ENCODE measurements around the gene C6orf47. TPM values are rescaled to one million over a fixed set of nuclear protein-coding genes. Genes with fewer than 3 reads are reported as not detected.

C6orf47 gene
- total and polyA plus RNA-seq, 2 of the 8 experiments (the other 6 are each of a cell fraction or from before 2014, with no cell fraction given) = 4.7 to 14.6 TPM

DNA sequence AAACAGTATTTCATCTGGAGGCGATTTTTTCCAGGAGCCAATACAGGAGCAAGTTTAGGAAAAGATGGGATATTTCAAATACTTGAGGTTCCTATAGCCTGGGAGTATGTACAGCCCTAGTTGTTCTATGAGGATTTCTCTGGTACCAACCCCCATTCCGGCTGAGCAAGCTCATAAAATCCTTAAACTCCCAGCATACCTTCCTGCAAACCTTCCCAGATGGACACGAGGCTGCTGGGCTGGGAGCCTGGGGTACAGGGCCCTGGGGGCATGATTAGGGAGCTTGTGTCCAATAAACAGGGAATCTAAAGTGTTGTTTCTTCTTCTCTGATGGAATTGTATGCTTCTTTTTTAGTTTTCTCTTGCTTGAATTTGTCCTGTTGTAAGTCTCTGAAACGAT, 38.6 kb downstream of the C6orf47 start:
- peak overlapping the region; percentile 93 to 94 (median 94) for H3K9ac ChIP-seq (replicated peaks in 1 of 4; ENCODE audit: extremely low read depth in 1 of 4, low read depth in 3 of 4, low read length in 3 of 4)
- 56% methylated on average over 4 of the region's 4 CpGs; no CpG with 5 or more reads in 1 of the 2 experiments for WGBS, 2 experiments (ENCODE audit: extremely low coverage in 1 of 2, insufficient coverage in 1 of 2, insufficient read length in 1 of 2, insufficient replicate concordance in 2 of 2, low coverage in 1 of 2, low lambda C conversion rate in 2 of 2, missing lambda C conversion rate in 1 of 2)
- H2BK120ac ChIP-seq (replicated peaks; ENCODE audit: low read depth, low read length) = no peak overlapping the region
- 0 out of 2 replicates have a peak overlapping the region, but pooled peaks have one; percentile 10 for H3K27ac ChIP-seq (ENCODE audit: low read depth, low read length)
- H4K5ac ChIP-seq (ENCODE audit: insufficient read length, low read depth, low read length) = peak overlapping the region; percentile 54
- H2BK20ac ChIP-seq (ENCODE audit: low read length) = no peak overlapping the region
- H3K4me1 ChIP-seq (replicated peaks in 1 of 4; ENCODE audit: control insufficient read depth in 3 of 4, insufficient read depth in 4 of 4, low read length in 3 of 4) = peaks cover 0 to 2% (median 0%) of the 10 kb centered on the region in 4 experiments; a peak in 1 of 7 replicates
- H3K4me2 ChIP-seq (ENCODE audit: insufficient read depth in 1 of 2, low read depth in 2 of 2, low read length in 2 of 2) = peak overlapping the region; percentile 81 to 93
- peaks cover 11% of the 10 kb centered on the region; the same call in 1 of the 2 replicates for H3K79me1 ChIP-seq (ENCODE audit: low read depth, low read length)
- no peak for TF ChIP-seq SAP30 (IDR thresholded peaks at IDR 0.05; ENCODE audit: insufficient read depth, insufficient replicate concordance, low read length)
- TF ChIP-seq CBX5 (IDR thresholded peaks at IDR 0.05; ENCODE audit: low read depth, low read length) = no peak
- no peak for TF ChIP-seq SRF (IDR thresholded peaks at IDR 0.05; ENCODE audit: low read depth, low read length)
- TF ChIP-seq, protein P1, sequence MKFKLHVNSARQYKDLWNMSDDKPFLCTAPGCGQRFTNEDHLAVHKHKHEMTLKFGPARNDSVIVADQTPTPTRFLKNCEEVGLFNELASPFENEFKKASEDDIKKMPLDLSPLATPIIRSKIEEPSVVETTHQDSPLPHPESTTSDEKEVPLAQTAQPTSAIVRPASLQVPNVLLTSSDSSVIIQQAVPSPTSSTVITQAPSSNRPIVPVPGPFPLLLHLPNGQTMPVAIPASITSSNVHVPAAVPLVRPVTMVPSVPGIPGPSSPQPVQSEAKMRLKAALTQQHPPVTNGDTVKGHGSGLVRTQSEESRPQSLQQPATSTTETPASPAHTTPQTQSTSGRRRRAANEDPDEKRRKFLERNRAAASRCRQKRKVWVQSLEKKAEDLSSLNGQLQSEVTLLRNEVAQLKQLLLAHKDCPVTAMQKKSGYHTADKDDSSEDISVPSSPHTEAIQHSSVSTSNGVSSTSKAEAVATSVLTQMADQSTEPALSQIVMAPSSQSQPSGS (IDR thresholded peaks at IDR 0.05; ENCODE audit: low read length) = no peak
- no peak for TF ChIP-seq CHD1 (IDR thresholded peaks at IDR 0.05; ENCODE audit: low read depth, low read length)
- TF ChIP-seq TCF12 (IDR thresholded peaks at IDR 0.05; ENCODE audit: low read depth, low read length) = no peak
- TF ChIP-seq, protein P2, sequence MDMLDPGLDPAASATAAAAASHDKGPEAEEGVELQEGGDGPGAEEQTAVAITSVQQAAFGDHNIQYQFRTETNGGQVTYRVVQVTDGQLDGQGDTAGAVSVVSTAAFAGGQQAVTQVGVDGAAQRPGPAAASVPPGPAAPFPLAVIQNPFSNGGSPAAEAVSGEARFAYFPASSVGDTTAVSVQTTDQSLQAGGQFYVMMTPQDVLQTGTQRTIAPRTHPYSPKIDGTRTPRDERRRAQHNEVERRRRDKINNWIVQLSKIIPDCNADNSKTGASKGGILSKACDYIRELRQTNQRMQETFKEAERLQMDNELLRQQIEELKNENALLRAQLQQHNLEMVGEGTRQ (IDR thresholded peaks at IDR 0.05; ENCODE audit: low read length) = no peak
- no peak for TF ChIP-seq SIRT6 (IDR thresholded peaks at IDR 0.05; ENCODE audit: low read length)
- TF ChIP-seq EP300 (IDR thresholded peaks at IDR 0.05; ENCODE audit: borderline replicate concordance in 1 of 2, low read depth in 2 of 2, low read length in 2 of 2) = no peak
- TF ChIP-seq RBBP5 (IDR thresholded peaks at IDR 0.05; ENCODE audit: borderline replicate concordance, low read depth, low read length) = no peak
- H4K20me1 ChIP-seq (replicated peaks in 1 of 2; ENCODE audit: control insufficient read depth in 1 of 2, insufficient read depth in 2 of 2, low read length in 2 of 2) = peaks cover 4 to 15% of the 10 kb centered on the region in 2 experiments
- H4K8ac ChIP-seq (ENCODE audit: extremely low read depth, insufficient read depth, low read length) = no peak overlapping the region
- H3K36me3 ChIP-seq (ENCODE audit: control insufficient read depth in 2 of 4, insufficient read depth in 4 of 4, low read length in 3 of 4) = peaks cover 38 to 52% (median 41%) of the 10 kb centered on the region in 4 experiments
- H2AFZ ChIP-seq (ENCODE audit: low read length) = no peak overlapping the region
- H3K14ac ChIP-seq (ENCODE audit: insufficient read length) = no peak overlapping the region
- no peak overlapping the region for H2BK15ac ChIP-seq (ENCODE audit: low read length)
- no peak overlapping the region for H2BK5ac ChIP-seq (ENCODE audit: low read depth, low read length)
- no peak overlapping the region for H3K18ac ChIP-seq (ENCODE audit: extremely low read depth, low read length)
- no peak overlapping the region for H4K91ac ChIP-seq (replicated peaks; ENCODE audit: insufficient read length, low read length)
- H3K23ac ChIP-seq (ENCODE audit: insufficient read length) = no peak overlapping the region
- H3K23me2 ChIP-seq (ENCODE audit: low read depth, low read length) = peaks cover 5% of the 10 kb centered on the region; the same call in 1 of the 2 replicates
- DNase-seq (ENCODE audit: low read depth in 1 of 2, low spot score in 2 of 2) (no peak), FAIRE-seq (no peak)
- H3K4me3 ChIP-seq (ENCODE audit: extremely low read depth in 1 of 4, insufficient read depth in 2 of 4, low read depth in 3 of 4, low read length in 4 of 4) = peak overlapping the region; percentile 88 to 98 (median 98)
- ChIA-PET CTCF (ENCODE audit: partially characterized antibody) (interaction anchor here (0.9 to 2.7 kb wide), 8 partner anchors 12 to 107 kb away, joined by 3 to 10 read pairs (median 6); partner anchors contain the start of genes ATP6V1G2, BAG6, DDAH2 and LST1), POLR2A (ENCODE audit: partially characterized antibody) (interaction anchor here (0.6 to 34.9 kb wide), 24 partner anchors 8 to 350 kb away, joined by 3 to 883 read pairs (median 5); partner anchors contain the start of genes APOM, ATP6V1G2, BAG6 and C6orf47)
- no peak overlapping the region for H2AK5ac ChIP-seq (ENCODE audit: low read depth, low read length)
- H3K27me3 ChIP-seq (replicated peaks in 1 of 4; ENCODE audit: control insufficient read depth in 3 of 4, extremely low read depth in 1 of 4, insufficient read depth in 3 of 4, low read length in 3 of 4) = no peaks in the 10 kb centered on the region
- no peaks in the 10 kb centered on the region for H3K9me3 ChIP-seq (ENCODE audit: insufficient read depth in 2 of 2, low read depth in 1 of 2, low read length in 1 of 2)
- H3K79me2 ChIP-seq (ENCODE audit: control insufficient read depth in 1 of 2, insufficient read depth in 2 of 2, low read length in 2 of 2) = peaks cover 24 to 46% of the 10 kb centered on the region in 2 experiments
- no peak overlapping the region for H3K4ac ChIP-seq (replicated peaks; ENCODE audit: insufficient read length, low read depth, low read length)
- no peak overlapping the region for H3K56ac ChIP-seq (replicated peaks; ENCODE audit: insufficient read length, low read depth, low read length)
- H2BK12ac ChIP-seq (ENCODE audit: low read depth, low read length) = no peak overlapping the region
